ENCODE results near the gene HIF1A.

Gene HIF1A

GRCh38 chr14:61672796-61673195 lies 22.5 kb upstream of the HIF1A start:
- H3K36me3 ChIP-seq (ENCODE audit: control insufficient read depth in 2 of 2, insufficient read depth in 2 of 2, low read length in 2 of 2), result no peaks in the 10 kb centered on the region
- no peak overlapping the region for H3K27ac ChIP-seq (ENCODE audit: low read depth in 2 of 2, low read length in 2 of 2)
- peaks cover 6 to 7% of the 10 kb centered on the region in 2 donors for H3K4me1 ChIP-seq (ENCODE audit: control insufficient read depth in 2 of 2, insufficient read depth in 2 of 2, low read length in 2 of 2)
- H3K27me3 ChIP-seq (ENCODE audit: control insufficient read depth in 2 of 2, insufficient read depth in 2 of 2, low read length in 2 of 2), result no peaks in the 10 kb centered on the region
- no peak overlapping the region for H3K4me3 ChIP-seq (ENCODE audit: low read length in 2 of 2)
- no peak overlapping the region for H3K9ac ChIP-seq (ENCODE audit: low read depth in 1 of 2, low read length in 2 of 2)
- no peaks in the 10 kb centered on the region for H3K9me3 ChIP-seq (ENCODE audit: control insufficient read depth in 2 of 2, low read length in 2 of 2)

- H3K27me3 ChIP-seq (ENCODE audit: control insufficient read depth in 2 of 2, insufficient read depth in 2 of 2, low read length in 2 of 2), result no peaks in the 10 kb centered on the region
- no peaks in the 10 kb centered on the region for H3K9me3 ChIP-seq (ENCODE audit: control insufficient read depth in 2 of 2, low read length in 2 of 2)
- no peak overlapping the region for H3K4me3 ChIP-seq (ENCODE audit: low read length in 2 of 2)
- H3K27ac ChIP-seq (ENCODE audit: low read depth in 2 of 2, low read length in 2 of 2), result no peak overlapping the region
- H3K4me1 ChIP-seq (ENCODE audit: control insufficient read depth in 2 of 2, insufficient read depth in 2 of 2, low read length in 2 of 2), result peaks cover 2 to 4% of the 10 kb centered on the region in 2 donors
- H3K36me3 ChIP-seq (ENCODE audit: control insufficient read depth in 2 of 2, insufficient read depth in 2 of 2, low read length in 2 of 2), result no peaks in the 10 kb centered on the region
- H3K9ac ChIP-seq (ENCODE audit: low read depth in 1 of 2, low read length in 2 of 2), result no peak overlapping the region
Measured at GRCh38 chr14:61673305-61673704, 22.0 kb upstream of the HIF1A start.

- H3K4me3 ChIP-seq (ENCODE audit: low read length in 2 of 2), result no peak overlapping the region
- H3K9ac ChIP-seq (ENCODE audit: low read depth in 1 of 2, low read length in 2 of 2), result no peak overlapping the region
- H3K9me3 ChIP-seq (ENCODE audit: control insufficient read depth in 2 of 2, low read length in 2 of 2), result no peaks in the 10 kb centered on the region
- H3K27ac ChIP-seq (ENCODE audit: low read depth in 2 of 2, low read length in 2 of 2), result no peak overlapping the region
- H3K27me3 ChIP-seq (ENCODE audit: control insufficient read depth in 2 of 2, insufficient read depth in 2 of 2, low read length in 2 of 2), result no peaks in the 10 kb centered on the region
- H3K4me1 ChIP-seq (ENCODE audit: control insufficient read depth in 2 of 2, insufficient read depth in 2 of 2, low read length in 2 of 2), result peaks cover 0 to 4% of the 10 kb centered on the region in 2 donors
- H3K36me3 ChIP-seq (ENCODE audit: control insufficient read depth in 2 of 2, insufficient read depth in 2 of 2, low read length in 2 of 2), result no peaks in the 10 kb centered on the region
Measured at GRCh38 chr14:61675291-61675690, 20.0 kb upstream of the HIF1A start.

GRCh38 chr14:61677479-61677878 lies 17.8 kb upstream of the HIF1A start:
- Histone ChIP-seq H3K9me3 (ENCODE audit: control insufficient read depth in 2 of 2, low read length in 2 of 2) (no peaks in the 10 kb centered on the region), H3K36me3 (ENCODE audit: control insufficient read depth in 2 of 2, insufficient read depth in 2 of 2, low read length in 2 of 2) (no peaks in the 10 kb centered on the region), H3K27ac (ENCODE audit: low read depth in 2 of 2, low read length in 2 of 2) (no peak overlapping the region), H3K4me1 (ENCODE audit: control insufficient read depth in 2 of 2, insufficient read depth in 2 of 2, low read length in 2 of 2) (no peaks in the 10 kb centered on the region), H3K4me3 (ENCODE audit: low read length in 2 of 2) (no peak overlapping the region), H3K27me3 (ENCODE audit: control insufficient read depth in 2 of 2, insufficient read depth in 2 of 2, low read length in 2 of 2) (no peaks in the 10 kb centered on the region), H3K9ac (ENCODE audit: low read depth in 1 of 2, low read length in 2 of 2) (no peak overlapping the region)

- H3K9ac ChIP-seq (ENCODE audit: low read depth in 1 of 2, low read length in 2 of 2), result no peak overlapping the region
Measured at GRCh38 chr14:61678975-61679374, 16.3 kb upstream of the HIF1A start.

GRCh38 chr14:61681413-61681812 lies 13.9 kb upstream of the HIF1A start:
- Histone ChIP-seq H3K4me3 (ENCODE audit: low read length in 2 of 2) (no peak overlapping the region), H3K27me3 (ENCODE audit: control insufficient read depth in 2 of 2, insufficient read depth in 2 of 2, low read length in 2 of 2) (no peaks in the 10 kb centered on the region), H3K4me1 (ENCODE audit: control insufficient read depth in 2 of 2, insufficient read depth in 2 of 2, low read length in 2 of 2) (no peaks in the 10 kb centered on the region), H3K9ac (ENCODE audit: low read depth in 1 of 2, low read length in 2 of 2) (no peak overlapping the region), H3K27ac (ENCODE audit: low read depth in 2 of 2, low read length in 2 of 2) (no peak overlapping the region), H3K9me3 (ENCODE audit: control insufficient read depth in 2 of 2, low read length in 2 of 2) (no peaks in the 10 kb centered on the region), H3K36me3 (ENCODE audit: control insufficient read depth in 2 of 2, insufficient read depth in 2 of 2, low read length in 2 of 2) (no peaks in the 10 kb centered on the region)

More at GRCh38 chr14:61678975-61679374, 16.3 kb upstream of the HIF1A start:
- Histone ChIP-seq H3K9me3 (ENCODE audit: control insufficient read depth in 2 of 2, low read length in 2 of 2) (no peaks in the 10 kb centered on the region), H3K4me3 (ENCODE audit: low read length in 2 of 2) (no peak overlapping the region), H3K27ac (ENCODE audit: low read depth in 2 of 2, low read length in 2 of 2) (no peak overlapping the region), H3K36me3 (ENCODE audit: control insufficient read depth in 2 of 2, insufficient read depth in 2 of 2, low read length in 2 of 2) (no peaks in the 10 kb centered on the region), H3K27me3 (ENCODE audit: control insufficient read depth in 2 of 2, insufficient read depth in 2 of 2, low read length in 2 of 2) (no peaks in the 10 kb centered on the region), H3K4me1 (ENCODE audit: control insufficient read depth in 2 of 2, insufficient read depth in 2 of 2, low read length in 2 of 2) (no peaks in the 10 kb centered on the region)

- H3K4me1 ChIP-seq (ENCODE audit: control insufficient read depth in 2 of 2, insufficient read depth in 2 of 2, low read length in 2 of 2), result no peaks in the 10 kb centered on the region
- H3K36me3 ChIP-seq (ENCODE audit: control insufficient read depth in 2 of 2, insufficient read depth in 2 of 2, low read length in 2 of 2), result no peaks in the 10 kb centered on the region
- H3K27ac ChIP-seq (ENCODE audit: low read depth in 2 of 2, low read length in 2 of 2), result no peak overlapping the region
- no peak overlapping the region for H3K4me3 ChIP-seq (ENCODE audit: low read length in 2 of 2)
- H3K27me3 ChIP-seq (ENCODE audit: control insufficient read depth in 2 of 2, insufficient read depth in 2 of 2, low read length in 2 of 2), result no peaks in the 10 kb centered on the region
- H3K9ac ChIP-seq (ENCODE audit: low read depth in 1 of 2, low read length in 2 of 2), result no peak overlapping the region
- H3K9me3 ChIP-seq (ENCODE audit: control insufficient read depth in 2 of 2, low read length in 2 of 2), result no peaks in the 10 kb centered on the region
Measured at GRCh38 chr14:61683108-61683507, 12.2 kb upstream of the HIF1A start.

- H3K9ac ChIP-seq (ENCODE audit: low read depth in 1 of 2, low read length in 2 of 2), result no peak overlapping the region
- no peaks in the 10 kb centered on the region for H3K27me3 ChIP-seq (ENCODE audit: control insufficient read depth in 2 of 2, insufficient read depth in 2 of 2, low read length in 2 of 2)
- H3K4me1 ChIP-seq (ENCODE audit: control insufficient read depth in 2 of 2, insufficient read depth in 2 of 2, low read length in 2 of 2), result peaks cover 0 to 4% of the 10 kb centered on the region in 2 donors
- H3K4me3 ChIP-seq (ENCODE audit: low read length in 2 of 2), result no peak overlapping the region
- H3K27ac ChIP-seq (ENCODE audit: low read depth in 2 of 2, low read length in 2 of 2), result no peak overlapping the region
- no peaks in the 10 kb centered on the region for H3K36me3 ChIP-seq (ENCODE audit: control insufficient read depth in 2 of 2, insufficient read depth in 2 of 2, low read length in 2 of 2)
- no peaks in the 10 kb centered on the region for H3K9me3 ChIP-seq (ENCODE audit: control insufficient read depth in 2 of 2, low read length in 2 of 2)
Measured at GRCh38 chr14:61690039-61690438, 5.3 kb upstream of the HIF1A start.

GRCh38 chr14:61690982-61691381 lies 4.3 kb upstream of the HIF1A start:
- Histone ChIP-seq H3K9me3 (ENCODE audit: control insufficient read depth in 2 of 2, low read length in 2 of 2) (no peaks in the 10 kb centered on the region), H3K4me1 (ENCODE audit: control insufficient read depth in 2 of 2, insufficient read depth in 2 of 2, low read length in 2 of 2) (peaks cover 0 to 4% of the 10 kb centered on the region in 2 donors), H3K27me3 (ENCODE audit: control insufficient read depth in 2 of 2, insufficient read depth in 2 of 2, low read length in 2 of 2) (no peaks in the 10 kb centered on the region), H3K9ac (ENCODE audit: low read depth in 1 of 2, low read length in 2 of 2) (no peak overlapping the region), H3K36me3 (ENCODE audit: control insufficient read depth in 2 of 2, insufficient read depth in 2 of 2, low read length in 2 of 2) (no peaks in the 10 kb centered on the region), H3K4me3 (ENCODE audit: low read length in 2 of 2) (no peak overlapping the region), H3K27ac (ENCODE audit: low read depth in 2 of 2, low read length in 2 of 2) (no peak overlapping the region)

GRCh38 chr14:61691495-61691894 lies 3.8 kb upstream of the HIF1A start:
- Histone ChIP-seq H3K9ac (ENCODE audit: low read depth in 1 of 2, low read length in 2 of 2) (no peak overlapping the region), H3K9me3 (ENCODE audit: control insufficient read depth in 2 of 2, low read length in 2 of 2) (no peaks in the 10 kb centered on the region), H3K36me3 (ENCODE audit: control insufficient read depth in 2 of 2, insufficient read depth in 2 of 2, low read length in 2 of 2) (no peaks in the 10 kb centered on the region), H3K4me3 (ENCODE audit: low read length in 2 of 2) (no peak overlapping the region), H3K27me3 (ENCODE audit: control insufficient read depth in 2 of 2, insufficient read depth in 2 of 2, low read length in 2 of 2) (no peaks in the 10 kb centered on the region), H3K4me1 (ENCODE audit: control insufficient read depth in 2 of 2, insufficient read depth in 2 of 2, low read length in 2 of 2) (peaks cover 0 to 4% of the 10 kb centered on the region in 2 donors), H3K27ac (ENCODE audit: low read depth in 2 of 2, low read length in 2 of 2) (no peak overlapping the region)

GRCh38 chr14:61694039-61694438 lies 1.3 kb upstream of the HIF1A start:
- peaks cover 7 to 15% of the 10 kb centered on the region in 2 donors for H3K4me1 ChIP-seq (ENCODE audit: control insufficient read depth in 2 of 2, insufficient read depth in 2 of 2, low read length in 2 of 2)
- no peak overlapping the region for H3K27ac ChIP-seq (ENCODE audit: low read depth in 2 of 2, low read length in 2 of 2)
- H3K9ac ChIP-seq (ENCODE audit: low read depth in 1 of 2, low read length in 2 of 2), result no peak overlapping the region
- no peak overlapping the region for H3K4me3 ChIP-seq (ENCODE audit: low read length in 2 of 2)
- no peaks in the 10 kb centered on the region for H3K27me3 ChIP-seq (ENCODE audit: control insufficient read depth in 2 of 2, insufficient read depth in 2 of 2, low read length in 2 of 2)
- H3K36me3 ChIP-seq (ENCODE audit: control insufficient read depth in 2 of 2, insufficient read depth in 2 of 2, low read length in 2 of 2), result no peaks in the 10 kb centered on the region
- no peaks in the 10 kb centered on the region for H3K9me3 ChIP-seq (ENCODE audit: control insufficient read depth in 2 of 2, low read length in 2 of 2)

All from mucosa of rectum (tissue), 2 donors.